Measurements from ENCODE around the gene H2AZ2.
A peak's percentile ranks its signal among the peaks of the same experiment; 100 is the strongest.
"Not testable (repeated sequence)": the region's sequence is repeated elsewhere in the genome, so short reads cannot be mapped to it uniquely, and the experiment has no call there.

The H2AZ2 gene

GRCh38 chr7:44847920-44848634 lies at the start of gene H2AZ2:
H2AZ2 (minus strand) TSS chr7:44848087; CDS start chr7:44847971, 116 bp downstream.
- peak; percentile 100 for DNase-seq (ENCODE audit: low spot score)

DNA sequence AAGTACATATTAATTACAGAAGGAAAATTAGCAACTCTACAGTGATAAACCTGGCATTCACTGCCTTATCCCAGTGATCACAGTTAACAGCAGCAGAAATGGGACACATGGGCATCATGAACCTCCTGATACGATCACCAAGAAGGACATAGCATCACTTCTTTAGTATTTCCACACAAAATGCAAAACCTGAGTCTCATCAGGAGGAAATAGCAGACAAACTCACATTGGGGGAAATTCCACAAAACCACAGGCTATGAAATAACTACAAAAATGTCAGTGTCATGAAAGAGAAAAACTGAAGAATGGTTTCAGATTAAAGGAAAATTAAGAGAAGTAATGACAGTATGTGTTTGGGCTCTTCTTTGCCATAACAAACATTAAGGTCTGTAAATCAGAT lies 49.4 kb upstream of the H2AZ2 start:
- no peak for DNase-seq (ENCODE audit: low spot score)

DNA sequence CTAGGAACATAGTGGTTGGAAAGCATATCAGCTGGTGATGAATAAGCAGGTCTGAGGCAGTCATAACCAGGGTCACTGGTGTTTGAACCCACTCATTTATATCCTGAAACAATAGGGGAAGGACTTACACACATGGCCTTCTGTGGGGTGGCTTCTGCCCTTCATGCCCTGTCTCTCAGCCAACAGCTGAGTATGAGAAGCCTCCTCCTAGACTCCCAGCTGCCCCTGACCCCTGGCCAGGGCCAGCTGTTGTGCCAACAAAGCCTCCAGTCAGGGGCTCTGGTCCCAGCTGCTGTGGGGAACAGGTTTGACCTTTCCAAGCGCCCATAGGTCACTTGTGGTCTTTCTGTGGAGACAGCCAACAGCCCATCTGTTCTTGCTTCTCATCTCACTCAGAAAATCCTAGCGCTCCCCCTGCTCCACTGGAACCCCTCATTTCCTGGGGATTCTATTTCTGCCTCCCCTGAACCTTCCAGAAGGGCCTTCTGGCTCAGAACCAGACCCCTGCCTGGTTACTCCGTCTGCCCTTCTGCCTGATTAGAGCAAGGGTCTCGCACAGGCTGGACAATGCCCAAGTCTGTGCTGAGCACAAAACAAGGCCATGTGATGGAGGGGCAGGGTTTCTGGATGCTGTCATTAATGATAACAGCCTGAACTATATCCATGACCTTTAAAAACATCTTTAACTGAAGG lies 47.1 kb upstream of the H2AZ2 start:
- no peak for DNase-seq (ENCODE audit: low spot score)

- DNase-seq (ENCODE audit: low spot score) = no peak
Observed at GRCh38 chr7:44893710-44894234, 45.9 kb upstream of the H2AZ2 start.

DNA sequence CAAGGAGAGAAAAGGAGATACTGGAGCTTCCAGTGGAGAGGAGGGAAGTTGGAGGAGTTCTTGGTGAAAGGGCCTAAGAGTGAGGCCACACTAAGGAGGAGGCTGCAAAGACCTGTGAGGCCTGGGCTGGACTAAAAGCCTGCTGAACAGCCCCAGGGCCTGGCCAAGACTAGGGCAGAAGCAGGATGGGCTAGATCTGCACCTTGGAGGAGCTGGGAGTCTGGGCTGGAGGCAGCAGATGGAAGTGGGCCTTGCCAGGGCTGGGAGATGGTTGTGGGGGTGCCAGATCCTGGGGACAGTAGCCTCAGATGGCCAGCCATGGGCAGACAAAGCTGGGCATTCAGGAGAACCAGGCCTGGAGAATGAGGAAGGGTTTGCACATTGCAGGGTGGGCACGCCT lies 43.9 kb upstream of the H2AZ2 start:
- DNase-seq (ENCODE audit: low spot score) = no peak

- no peak for DNase-seq (ENCODE audit: low spot score)
Observed at GRCh38 chr7:44891372-44891771, 43.5 kb upstream of the H2AZ2 start.

DNA sequence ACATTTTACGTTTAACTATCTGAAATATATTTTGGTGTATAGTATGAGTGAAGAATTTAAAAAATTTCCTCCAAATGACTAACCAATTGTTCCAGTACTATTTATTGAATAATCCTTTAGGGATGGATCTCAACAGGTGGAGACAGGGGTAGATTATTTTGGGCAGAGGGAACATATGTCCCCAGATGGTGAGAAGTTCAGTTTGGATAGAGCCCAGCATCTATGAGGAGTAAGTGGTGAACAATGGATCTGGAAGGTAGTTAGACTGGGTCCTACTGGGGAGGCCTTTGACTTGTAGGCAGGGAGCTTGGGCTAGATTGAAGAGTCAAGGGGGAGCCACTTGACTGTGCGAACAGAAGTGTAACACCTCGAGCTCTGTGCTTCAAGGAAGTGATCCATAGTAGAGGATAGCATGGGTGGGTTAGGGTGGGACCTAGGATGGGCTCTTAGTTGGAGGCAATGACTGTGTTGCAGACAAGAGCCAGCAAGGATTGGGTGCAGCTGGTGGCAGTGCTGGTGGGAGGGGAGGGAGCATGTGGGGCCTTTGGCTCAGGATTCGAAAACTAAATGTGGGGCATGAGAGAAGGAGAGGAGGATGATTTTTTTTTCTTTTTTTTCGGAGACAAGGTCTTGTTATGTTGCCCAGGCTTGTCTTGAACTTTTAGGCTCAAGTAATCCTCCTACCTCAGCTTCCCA lies 41.3 kb upstream of the H2AZ2 start:
- DNase-seq (ENCODE audit: low spot score) = no peak

DNA sequence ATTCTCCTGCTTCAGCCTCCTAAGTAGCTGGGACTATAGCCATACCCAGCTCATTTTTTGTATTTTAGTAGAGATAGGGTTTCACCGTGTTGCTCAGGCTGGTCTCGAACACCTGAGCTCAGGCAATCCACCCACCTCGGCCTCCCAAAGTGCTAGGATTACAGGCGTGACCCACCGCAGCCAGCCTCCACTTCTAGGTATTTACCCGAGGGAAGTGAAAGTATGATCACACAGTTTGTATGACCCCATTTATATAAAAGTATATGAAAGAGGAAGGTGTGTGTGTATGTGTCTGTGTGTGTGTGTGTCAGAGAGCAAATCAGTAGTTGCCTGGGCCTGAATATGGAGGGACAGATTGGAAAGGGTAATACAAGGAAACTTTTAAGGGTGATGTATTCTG lies 39.4 kb upstream of the H2AZ2 start:
- DNase-seq (ENCODE audit: low spot score) = no peak

GRCh38 chr7:44885394-44886317 lies 37.8 kb upstream of the H2AZ2 start, which contains the start of gene PURB:
PURB (minus strand) TSS chr7:44885530; CDS start chr7:44885348, 182 bp downstream.
- DNase-seq (ENCODE audit: low spot score) = peak; percentile 96

- DNase-seq (ENCODE audit: low spot score) = no peak
Observed at GRCh38 chr7:44884621-44885393, 36.9 kb upstream of the H2AZ2 start.

GRCh38 chr7:44883961-44884620 lies 36.2 kb upstream of the H2AZ2 start:
- no peak for DNase-seq (ENCODE audit: low spot score)

GRCh38 chr7:44882899-44883298 lies 35.0 kb upstream of the H2AZ2 start:
- no peak for DNase-seq (ENCODE audit: low spot score)

- no peak for DNase-seq (ENCODE audit: low spot score)
Observed at GRCh38 chr7:44881610-44882009, 33.7 kb upstream of the H2AZ2 start.

GRCh38 chr7:44881066-44881600 lies 33.2 kb upstream of the H2AZ2 start:
- no peak for DNase-seq (ENCODE audit: low spot score)

GRCh38 chr7:44880317-44881018 lies 32.6 kb upstream of the H2AZ2 start:
- DNase-seq (ENCODE audit: low spot score) = no peak

- DNase-seq (ENCODE audit: low spot score) = no peak
Observed at GRCh38 chr7:44876393-44876792, 28.5 kb upstream of the H2AZ2 start.

GRCh38 chr7:44875241-44875640 lies 27.4 kb upstream of the H2AZ2 start:
- no peak for DNase-seq (ENCODE audit: low spot score)

- DNase-seq (ENCODE audit: low spot score) = no peak
Observed at GRCh38 chr7:44872787-44873186, 24.9 kb upstream of the H2AZ2 start.

DNA sequence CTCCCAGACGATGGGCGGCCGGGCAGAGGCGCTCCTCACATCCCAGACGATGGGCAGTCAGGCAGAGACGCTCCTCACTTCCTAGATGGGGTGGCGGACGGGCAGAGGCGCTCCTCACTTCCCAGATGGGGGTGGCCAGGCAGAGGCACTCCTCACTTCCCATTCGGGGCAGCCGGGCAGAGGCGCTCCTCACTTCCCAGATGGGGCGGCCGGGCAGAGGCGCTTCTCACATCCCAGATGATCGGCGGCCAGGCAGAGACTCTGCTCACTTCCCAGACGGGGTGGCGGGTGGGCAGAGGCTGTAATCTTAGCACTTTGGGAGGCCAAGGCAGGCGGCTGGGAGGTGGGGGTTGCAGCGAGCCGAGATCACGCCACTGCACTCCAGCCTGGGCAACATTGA lies 24.0 kb upstream of the H2AZ2 start:
- not testable (repeated sequence) for DNase-seq (ENCODE audit: low spot score)

Measured in ecto neural progenitor cell (in vitro differentiated cells).